ENCODE results near the gene USF1. TPM values are rescaled to one million over a fixed set of nuclear protein-coding genes. Genes with fewer than 3 reads are reported as not detected.

Gene USF1
- polyA plus RNA-seq, 1 of the 3 experiments (the other 2 are of a cell fraction): 43.1 TPM

GRCh38 chr1:161007369-161007768, 38.4 kb downstream of the USF1 start:
- no peak for DNase-seq

More at GRCh38 chr1:161007369-161007768, 38.4 kb downstream of the USF1 start:
- Histone ChIP-seq H3K27me3 (ENCODE audit: insufficient read depth) (no peaks in the 10 kb centered on the region), H3K36me3 (replicated peaks in 1 of 2; ENCODE audit: control insufficient read depth in 1 of 2, insufficient read depth in 2 of 2, low read length in 1 of 2) (no peaks in the 10 kb centered on the region), H3K4me2 (no peak overlapping the region), H4K20me1 (ENCODE audit: insufficient read depth) (no peaks in the 10 kb centered on the region), H2AFZ (ENCODE audit: low read depth) (no peak overlapping the region), H3K27ac (ENCODE audit: low read depth in 2 of 2, low read length in 1 of 2) (no peak overlapping the region), H3K9me2 (no peaks in the 10 kb centered on the region), H3K79me2 (ENCODE audit: insufficient read depth) (no peaks in the 10 kb centered on the region), H3K9me3 (no peaks in the 10 kb centered on the region), H3K4me3 (ENCODE audit: low read depth in 2 of 2, low read length in 1 of 2) (no peak overlapping the region), H3K4me1 (ENCODE audit: control insufficient read depth in 1 of 2, insufficient read depth in 2 of 2, low read depth in 1 of 2, low read length in 1 of 2) (no peaks in the 10 kb centered on the region), H3K9ac (no peak overlapping the region), H3F3A (replicated peaks; ENCODE audit: insufficient read depth) (no peaks in the 10 kb centered on the region)
- CTCF ChIA-PET: interaction anchor here (1.5 to 2.4 kb wide), 2 partner anchors 10 to 17 kb away, joined by 3 to 8 read pairs; no protein-coding TSS in a partner anchor
- 80% methylated on average over 2 of the region's 2 CpGs for WGBS (ENCODE audit: low lambda C conversion rate)
- POLR2A ChIA-PET: no interaction called here
- TF ChIP-seq MXI1 (IDR thresholded peaks at IDR 0.05; ENCODE audit: low read depth, low read length) (no peak), POLR2AphosphoS5 (IDR thresholded peaks at IDR 0.05; ENCODE audit: low read depth, low read length) (no peak), MAX (IDR thresholded peaks at IDR 0.05; ENCODE audit: low read depth) (no peak), RAD21 (IDR thresholded peaks at IDR 0.05; ENCODE audit: low read length) (no peak), NRF1 (IDR thresholded peaks at IDR 0.05; ENCODE audit: low read depth, low read length) (no peak), TEAD4 (IDR thresholded peaks at IDR 0.05; ENCODE audit: borderline replicate concordance, insufficient read depth) (no peak), FOXJ3 (CRISPR knock-in tag; IDR thresholded peaks at IDR 0.05) (no peak), YY1 (IDR thresholded peaks at IDR 0.05; ENCODE audit: low read depth) (no peak), RFX5 (IDR thresholded peaks at IDR 0.05; ENCODE audit: low read length) (no peak), USF2 (IDR thresholded peaks at IDR 0.05; ENCODE audit: borderline replicate concordance, low read depth, low read length) (no peak), CTCF (IDR thresholded peaks at IDR 0.05) (no peak), IRF3 (IDR thresholded peaks at IDR 0.05; ENCODE audit: low read depth, low read length) (no peak), PBX3 (IDR thresholded peaks at IDR 0.05) (no peak), GABPA (IDR thresholded peaks at IDR 0.05; ENCODE audit: low read depth) (no peak), RCOR1 (IDR thresholded peaks at IDR 0.05; ENCODE audit: low read length) (no peak)
